ENCODE data around the gene CEP112. TPM values are rescaled to one million over a fixed set of nuclear protein-coding genes. Genes with fewer than 3 reads are reported as not detected.
"Not testable (repeated sequence)": the region's sequence is repeated elsewhere in the genome, so short reads cannot be mapped to it uniquely, and the experiment has no call there.

Gene CEP112
- total and polyA plus RNA-seq, 2 of the 8 experiments (the other 6 are each of a cell fraction or from before 2014, with no cell fraction given): 0.62 to 3.1 TPM

- H4K5ac ChIP-seq (ENCODE audit: insufficient read length, low read depth, low read length); H2AK5ac ChIP-seq (ENCODE audit: low read depth, low read length); H3K9ac ChIP-seq (replicated peaks in 1 of 4; ENCODE audit: extremely low read depth in 1 of 4, low read depth in 3 of 4, low read length in 3 of 4); H2BK20ac ChIP-seq (ENCODE audit: low read length); DNase-seq (ENCODE audit: low read depth in 1 of 2, low spot score in 2 of 2); H3K79me2 ChIP-seq (ENCODE audit: control insufficient read depth in 1 of 2, insufficient read depth in 2 of 2, low read length in 2 of 2); H3K23ac ChIP-seq (ENCODE audit: insufficient read length); H3K18ac ChIP-seq (ENCODE audit: extremely low read depth, low read length); H3K4me1 ChIP-seq (replicated peaks in 1 of 4; ENCODE audit: control insufficient read depth in 3 of 4, insufficient read depth in 4 of 4, low read length in 3 of 4); FAIRE-seq; H4K91ac ChIP-seq (replicated peaks; ENCODE audit: insufficient read length, low read length); H3K4me3 ChIP-seq (ENCODE audit: extremely low read depth in 1 of 4, insufficient read depth in 2 of 4, low read depth in 3 of 4, low read length in 4 of 4); H3K4ac ChIP-seq (replicated peaks; ENCODE audit: insufficient read length, low read depth, low read length); H3K79me1 ChIP-seq (ENCODE audit: low read depth, low read length); H3K27ac ChIP-seq (ENCODE audit: low read depth, low read length); H3K56ac ChIP-seq (replicated peaks; ENCODE audit: insufficient read length, low read depth, low read length); H2AFZ ChIP-seq (ENCODE audit: low read length); H4K8ac ChIP-seq (ENCODE audit: extremely low read depth, insufficient read depth, low read length); H3K27me3 ChIP-seq (replicated peaks in 1 of 4; ENCODE audit: control insufficient read depth in 3 of 4, extremely low read depth in 1 of 4, insufficient read depth in 3 of 4, low read length in 3 of 4); H3K14ac ChIP-seq (ENCODE audit: insufficient read length); H2BK15ac ChIP-seq (ENCODE audit: low read length); H2BK12ac ChIP-seq (ENCODE audit: low read depth, low read length); H4K20me1 ChIP-seq (replicated peaks in 1 of 2; ENCODE audit: control insufficient read depth in 1 of 2, insufficient read depth in 2 of 2, low read length in 2 of 2); H3K36me3 ChIP-seq (ENCODE audit: control insufficient read depth in 2 of 4, insufficient read depth in 4 of 4, low read length in 3 of 4); H3K4me2 ChIP-seq (ENCODE audit: insufficient read depth in 1 of 2, low read depth in 2 of 2, low read length in 2 of 2); H2BK5ac ChIP-seq (ENCODE audit: low read depth, low read length); H3K9me3 ChIP-seq (ENCODE audit: insufficient read depth in 2 of 2, low read depth in 1 of 2, low read length in 1 of 2); POLR2A ChIA-PET (ENCODE audit: partially characterized antibody); H2BK120ac ChIP-seq (replicated peaks; ENCODE audit: low read depth, low read length); H3K23me2 ChIP-seq (ENCODE audit: low read depth, low read length): not testable (repeated sequence)
- whole genome bisulfite sequencing, 2 experiments (ENCODE audit: extremely low coverage in 1 of 2, insufficient coverage in 1 of 2, insufficient read length in 1 of 2, insufficient replicate concordance in 2 of 2, low coverage in 1 of 2, low lambda C conversion rate in 2 of 2, missing lambda C conversion rate in 1 of 2): 82% methylated on average over 1 of the region's 1 CpG; no CpG with 5 or more reads in 1 of the 2 experiments
- CTCF ChIA-PET (ENCODE audit: partially characterized antibody): interaction anchor here (8.4 kb wide), 1 partner anchor 14 kb away, joined by 67 read pairs; no protein-coding TSS in a partner anchor
Observed at GRCh38 chr17:65782104-65782706, 409.7 kb downstream of the CEP112 start.

Measured in H1 (cell line).